SKM-1 treated with dmso at 0.1 percent for 144 hours (cell line): Measurements from ENCODE around the gene SERPINA3.

ENCODE experiments used
- DNase-seq: peaks from one replicate; lab custom pipeline; 2025; ENCODE audit not compliant: unreplicated experiment; lab: John Stamatoyannopoulos, UW

The SERPINA3 gene

GRCh38 chr14:94650806-94651805, 38.9 kb downstream of the SERPINA3 start:
- DNase-seq: no peak

- DNase-seq: no peak
Measured at GRCh38 chr14:94653321-94653720, 41.1 kb downstream of the SERPINA3 start.

- no peak for DNase-seq
Measured at GRCh38 chr14:94654071-94654861, 42.1 kb downstream of the SERPINA3 start.

- no peak for DNase-seq
Measured at GRCh38 chr14:94655169-94655710, 43.0 kb downstream of the SERPINA3 start.

- no peak for DNase-seq
Measured at GRCh38 chr14:94656043-94656442, 43.9 kb downstream of the SERPINA3 start.

GRCh38 chr14:94659256-94659655, 47.1 kb downstream of the SERPINA3 start:
- DNase-seq: no peak

- DNase-seq: no peak
Measured at GRCh38 chr14:94659901-94660300, 47.7 kb downstream of the SERPINA3 start.

- no peak for DNase-seq
Measured at GRCh38 chr14:94660306-94660946, 48.2 kb downstream of the SERPINA3 start.

- no peak for DNase-seq
Measured at GRCh38 chr14:94663538-94663937, 51.3 kb downstream of the SERPINA3 start.

- no peak for DNase-seq
Measured at GRCh38 chr14:94663965-94664704, 51.9 kb downstream of the SERPINA3 start.

GRCh38 chr14:94665121-94665520, 52.9 kb downstream of the SERPINA3 start:
- DNase-seq: no peak

- DNase-seq: no peak
Measured at GRCh38 chr14:94665544-94665943, 53.4 kb downstream of the SERPINA3 start.

- DNase-seq: no peak
Measured at GRCh38 chr14:94670692-94671285, 58.6 kb downstream of the SERPINA3 start.

- no peak for DNase-seq
Measured at GRCh38 chr14:94671870-94672444, 59.8 kb downstream of the SERPINA3 start.

GRCh38 chr14:94673071-94673470, 60.9 kb downstream of the SERPINA3 start:
- DNase-seq: no peak
